ENCODE data around the gene SIGLEC1.

SIGLEC1 gene

GRCh38 chr20:3745686-3746173 is 33.3 kb upstream of the SIGLEC1 start:
- DNase-seq, result no peak
- intact Hi-C loops (cut with DNase I), result no loop called here

DNA sequence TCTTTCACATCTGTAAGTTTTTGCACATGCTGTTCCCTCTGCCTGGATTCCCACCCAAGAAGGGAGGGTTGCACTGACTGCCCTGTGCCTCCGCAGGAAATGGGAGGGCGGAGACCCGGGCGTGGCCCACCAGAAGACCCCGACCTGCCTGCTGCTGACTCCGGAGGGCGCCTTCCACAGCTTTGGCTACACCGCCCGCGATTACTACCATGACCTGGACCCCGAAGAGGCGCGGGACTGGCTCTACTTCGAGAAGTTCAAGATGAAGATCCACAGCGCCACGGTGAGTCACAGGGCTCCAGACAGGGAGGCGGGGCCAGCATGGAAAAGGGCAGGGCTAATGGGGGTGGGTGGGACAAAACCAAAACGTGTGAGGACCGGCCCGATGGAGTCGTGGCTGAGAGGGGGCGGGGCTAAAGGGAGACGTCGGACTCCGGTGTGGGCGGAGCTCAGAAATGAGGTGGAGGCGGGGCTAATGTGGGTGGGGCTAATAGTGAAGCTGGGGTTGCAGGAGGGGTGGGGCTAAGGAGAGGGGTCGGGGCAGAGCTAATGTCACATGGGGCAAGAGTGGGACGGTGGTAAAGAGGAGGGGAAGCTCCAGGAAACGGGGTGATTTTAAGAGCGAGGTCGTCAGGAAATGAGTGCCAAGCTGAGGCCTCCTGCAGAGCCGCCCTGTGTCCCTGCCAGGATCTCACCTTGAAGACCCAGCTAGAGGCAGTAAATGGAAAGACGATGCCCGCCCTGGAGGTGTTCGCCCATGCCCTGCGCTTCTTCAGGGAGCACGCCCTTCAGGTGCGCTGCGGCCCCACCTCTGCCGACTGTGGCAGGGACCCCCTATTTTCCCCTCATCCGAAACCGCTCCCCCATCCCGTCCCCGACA is 32.6 kb upstream of the SIGLEC1 start:
- intact Hi-C loops (cut with DNase I), result no loop called here
- DNase-seq, result peak in 22 of 42 donors; percentile 24 to 71 (median 49)

GRCh38 chr20:3744037-3744436 is 31.6 kb upstream of the SIGLEC1 start:
- no peak for DNase-seq
- intact Hi-C loops (cut with DNase I), result no loop called here

DNA sequence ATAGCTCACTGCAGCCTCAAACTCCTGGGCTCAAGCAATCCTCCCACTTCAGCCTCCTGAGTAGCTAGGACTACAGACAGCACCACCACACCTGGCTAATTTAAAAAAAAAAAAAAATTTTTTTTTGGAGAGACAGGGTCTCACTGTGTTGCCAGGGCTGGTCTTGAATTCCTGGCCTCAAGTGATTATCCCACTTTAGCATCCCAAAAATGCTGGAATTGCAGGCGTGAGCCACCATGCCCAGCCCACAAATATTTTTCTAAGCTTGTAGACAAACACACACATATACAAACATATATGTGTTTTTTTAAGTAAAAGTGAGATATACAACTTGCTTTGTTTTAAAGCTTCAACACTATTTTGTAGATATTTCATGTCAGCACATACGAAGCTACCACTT is 30.9 kb upstream of the SIGLEC1 start:
- intact Hi-C loops (cut with DNase I), result no loop called here
- DNase-seq, result no peak

DNA sequence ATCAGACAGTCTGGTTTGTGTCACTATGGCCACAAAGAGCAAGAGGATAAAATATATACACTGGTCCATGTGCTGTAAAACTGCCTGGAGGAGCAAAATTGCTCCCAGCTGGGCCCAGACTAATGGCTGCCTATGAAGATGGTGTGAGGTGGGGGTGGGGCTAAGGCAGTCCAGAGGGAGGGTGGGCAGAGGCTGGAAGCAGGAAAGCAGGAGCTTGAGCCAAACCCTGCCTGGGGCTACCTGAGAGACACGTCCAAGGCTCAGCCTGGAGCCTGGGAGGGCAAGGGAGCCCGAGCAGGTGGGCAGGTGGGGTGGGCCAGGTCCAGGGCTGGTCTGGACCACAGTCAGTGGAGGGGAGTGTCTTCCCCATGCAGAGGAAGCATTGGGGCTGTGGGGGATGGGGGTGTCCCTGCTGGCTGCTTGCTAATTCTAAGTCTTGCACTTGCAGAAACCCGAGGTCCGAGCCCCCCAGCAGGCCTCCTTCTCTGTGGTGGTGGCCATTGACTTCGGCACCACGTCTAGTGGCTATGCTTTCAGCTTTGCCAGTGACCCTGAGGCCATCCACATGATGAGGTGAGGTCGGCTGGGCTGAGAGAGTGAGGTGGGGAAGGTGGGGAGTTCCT is 29.5 kb upstream of the SIGLEC1 start:
- intact Hi-C loops (cut with DNase I), result no loop called here
- DNase-seq, result no peak

DNA sequence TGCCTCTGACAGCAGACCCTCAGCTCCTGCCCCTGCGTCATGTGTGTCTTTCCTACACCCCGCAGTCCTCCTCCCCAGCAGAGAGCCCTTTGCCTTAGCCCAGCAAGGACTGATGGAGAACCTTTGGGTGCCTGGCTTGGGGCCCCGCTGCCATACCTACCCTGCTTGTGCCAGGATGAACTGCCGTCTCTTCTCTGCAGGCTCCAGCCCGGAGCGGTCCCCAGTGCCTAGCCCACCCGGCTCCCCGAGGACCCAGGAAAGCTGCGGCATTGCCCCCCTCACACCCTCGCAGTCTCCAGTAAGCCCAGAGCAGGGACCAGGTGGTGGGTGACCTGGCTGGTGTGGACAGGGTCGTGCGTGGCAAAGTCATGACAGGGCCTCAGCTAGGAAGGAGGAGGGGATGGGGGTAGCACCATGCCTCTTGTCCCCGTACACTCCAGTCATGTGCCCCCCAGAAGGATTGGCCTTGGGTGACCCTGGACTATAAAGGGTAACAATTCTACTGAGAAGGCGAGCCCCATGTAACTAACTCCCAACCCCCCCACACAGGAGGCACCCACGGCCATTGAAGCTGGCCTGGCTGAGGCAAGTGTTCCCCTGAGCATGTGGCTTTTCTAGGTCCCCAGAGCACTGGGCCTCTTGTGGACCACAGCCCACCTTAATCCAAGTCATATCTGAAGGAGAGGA is 28.4 kb upstream of the SIGLEC1 start:
- intact Hi-C loops (cut with DNase I), result no loop called here
- DNase-seq, result no peak

DNA sequence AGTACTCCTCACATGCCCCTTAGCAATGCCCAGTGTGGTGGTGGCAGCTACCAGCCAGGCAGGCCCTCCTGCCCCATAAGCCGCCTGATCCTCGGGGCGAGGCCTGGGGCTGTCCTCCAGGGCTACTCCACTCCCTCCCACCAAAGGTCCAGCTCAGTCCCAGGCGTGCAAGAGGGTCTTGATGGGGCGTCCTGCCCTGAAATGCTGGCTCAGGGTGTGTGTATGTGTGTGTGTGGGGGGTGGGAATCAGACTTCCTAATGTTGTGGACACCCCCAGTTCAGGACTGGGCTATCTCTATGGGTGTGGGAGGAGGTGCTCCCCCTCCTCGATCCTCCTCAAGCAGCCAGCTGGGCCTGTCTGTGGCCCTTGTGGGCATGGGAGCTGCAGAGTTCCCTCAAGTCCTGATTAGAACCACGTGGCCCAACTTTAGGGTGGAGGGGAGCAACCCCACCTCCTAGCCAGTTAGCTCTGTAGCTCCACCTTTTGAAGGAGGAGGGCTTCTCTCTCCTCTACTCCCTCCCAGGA is 27.6 kb upstream of the SIGLEC1 start:
- DNase-seq, result no peak
- intact Hi-C loops (cut with DNase I), result no loop called here

- intact Hi-C loops (cut with DNase I), result no loop called here
These were observed 26.9 kb upstream of the SIGLEC1 start for GRCh38 chr20:3739054-3739925.

DNA sequence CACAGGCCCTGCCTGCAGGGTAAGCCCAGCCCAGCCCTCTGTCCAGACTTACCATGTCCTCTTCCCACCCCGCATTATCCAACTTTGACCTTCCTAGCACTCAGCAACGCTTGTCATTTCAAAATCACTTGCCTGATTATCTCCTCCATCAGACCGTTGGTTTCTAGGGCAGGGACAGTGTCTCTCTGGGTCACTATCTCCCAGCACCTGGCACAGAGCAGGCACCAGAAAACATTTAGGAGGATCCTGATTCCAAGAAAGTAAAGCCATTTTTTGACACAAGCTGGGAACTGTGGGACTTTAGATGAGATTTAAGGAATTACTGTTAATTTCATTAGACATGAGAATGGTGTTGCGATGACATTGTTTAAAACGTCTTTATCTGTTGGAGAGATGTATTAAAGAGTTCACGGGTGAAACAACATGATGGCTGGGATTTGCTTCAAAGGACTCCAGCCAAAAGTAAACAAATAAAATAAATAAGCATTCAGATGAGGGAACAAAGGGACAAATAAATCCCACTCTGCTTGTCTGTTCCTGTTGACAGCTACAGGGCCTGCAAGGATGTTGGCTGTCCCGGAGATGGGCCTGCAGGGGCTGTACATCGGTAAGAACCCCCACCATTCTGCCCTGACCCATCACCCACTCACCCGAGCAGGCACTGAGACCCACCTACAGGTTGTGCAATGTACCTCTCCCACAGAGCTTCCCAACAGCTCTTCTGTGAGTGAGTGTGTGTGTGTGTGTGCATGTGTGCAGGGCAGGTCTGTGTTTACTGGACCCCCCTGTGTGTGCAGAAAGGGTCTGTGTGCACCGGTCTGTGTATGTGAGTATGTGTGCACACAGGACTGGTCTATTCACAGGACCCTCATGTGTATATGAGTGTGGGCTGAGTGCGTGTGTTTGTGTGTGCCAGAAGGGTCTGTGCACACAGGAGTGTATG is 26.0 kb upstream of the SIGLEC1 start:
- DNase-seq, result no peak
- intact Hi-C loops (cut with DNase I), result no loop called here

More at GRCh38 chr20:3739054-3739925, 26.9 kb upstream of the SIGLEC1 start:
- no peak for DNase-seq

DNA sequence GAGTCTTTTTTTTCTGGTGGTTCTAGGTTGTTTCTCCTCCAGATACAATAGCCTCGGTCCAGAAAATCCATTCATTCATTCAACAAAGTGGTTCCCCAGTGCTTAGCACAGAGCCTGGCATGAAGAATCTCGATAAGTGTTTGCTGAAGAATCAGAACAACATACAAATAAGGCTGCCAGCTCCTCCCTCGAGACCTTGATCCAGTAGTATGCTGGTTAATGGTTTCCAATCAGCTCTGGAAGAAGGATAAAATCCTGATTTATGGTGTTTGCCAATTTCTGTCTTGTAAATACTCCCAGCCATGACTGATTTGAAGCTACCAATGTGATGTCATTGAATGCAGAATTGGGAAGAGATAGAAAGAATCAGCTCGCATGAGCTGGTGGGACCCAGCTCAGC is 23.4 kb upstream of the SIGLEC1 start:
- intact Hi-C loops (cut with DNase I), result no loop called here
- DNase-seq, result no peak

GRCh38 chr20:3734111-3734843 is 21.9 kb upstream of the SIGLEC1 start:
- DNase-seq, result no peak
- intact Hi-C loops (cut with DNase I), result no loop called here

- DNase-seq, result no peak
These were observed 21.0 kb upstream of the SIGLEC1 start for GRCh38 chr20:3733119-3733995.

DNA sequence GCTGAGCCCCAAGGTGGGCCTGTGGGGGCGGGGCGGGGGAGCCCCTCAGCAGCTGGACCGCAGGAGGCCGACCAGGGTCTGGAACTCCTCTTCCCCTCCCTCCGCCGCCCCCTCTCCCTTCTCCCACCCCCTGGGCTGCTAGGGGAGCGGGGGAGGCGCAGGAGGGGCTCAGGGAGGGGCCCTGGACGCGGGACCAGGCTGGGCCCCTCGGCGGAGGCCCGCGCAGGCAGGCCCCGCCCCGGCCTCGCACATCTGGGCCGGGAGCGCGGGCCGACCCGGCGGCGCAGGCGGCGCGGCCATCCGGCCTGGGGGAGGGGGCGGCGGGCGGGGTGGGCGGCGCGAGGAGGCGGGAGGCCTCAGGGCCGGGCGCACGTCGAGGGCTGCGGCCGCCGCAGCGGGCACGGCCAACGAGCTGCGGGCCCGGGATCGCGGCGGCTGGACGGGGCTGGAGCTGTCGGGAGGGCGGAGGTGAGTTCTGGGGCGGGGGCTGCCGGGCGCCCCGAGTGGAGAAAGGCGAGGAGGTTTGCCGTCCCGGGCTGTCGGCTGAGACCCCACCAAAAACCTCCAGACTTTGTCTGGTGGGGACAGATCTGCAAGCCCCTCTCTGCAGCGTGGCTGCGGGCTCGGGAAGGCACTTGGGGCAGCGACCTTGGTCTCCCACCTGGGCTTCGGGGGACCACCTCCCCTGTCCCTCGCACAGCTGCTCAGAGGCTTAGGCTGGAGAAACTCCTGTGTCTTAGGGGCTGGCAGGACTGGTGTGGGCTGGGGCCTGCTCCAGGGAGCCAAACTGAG is 20.1 kb upstream of the SIGLEC1 start, which contains the start of gene HSPA12B:
Gene HSPA12B (plus strand): TSS at position 359 of the 792 bp plus-strand sequence. CDS start 5,990 bp downstream, outside the sequence.
- intact Hi-C loops (cut with DNase I), result no loop called here
- no peak for DNase-seq

More at GRCh38 chr20:3733119-3733995, 21.0 kb upstream of the SIGLEC1 start:
- intact Hi-C loops (cut with DNase I), result no loop called here

GRCh38 chr20:3731944-3732326 is 19.5 kb upstream of the SIGLEC1 start:
- intact Hi-C loops (cut with DNase I), result no loop called here
- no peak for DNase-seq
